ENCODE results near the gene MBP.
"Not testable (repeated sequence)": the region's sequence is repeated elsewhere in the genome, so short reads cannot be mapped to it uniquely, and the experiment has no call there.

Gene MBP

GRCh38 chr18:77046994-77047393 lies 85.6 kb downstream of the MBP start:
- DNase-seq: no peak

GRCh38 chr18:77046409-77046808 lies 86.2 kb downstream of the MBP start:
- DNase-seq: no peak

- no peak for DNase-seq
Measured at GRCh38 chr18:77045677-77046076, 86.9 kb downstream of the MBP start.

GRCh38 chr18:77044866-77045664 lies 87.5 kb downstream of the MBP start:
- DNase-seq: no peak

GRCh38 chr18:77043541-77044280 lies 88.9 kb downstream of the MBP start:
- DNase-seq: no peak

- DNase-seq: no peak
Measured at GRCh38 chr18:77042583-77042982, 90.0 kb downstream of the MBP start.

- DNase-seq: no peak
Measured at GRCh38 chr18:77039196-77040130, 93.1 kb downstream of the MBP start.

GRCh38 chr18:77038182-77038858 lies 94.3 kb downstream of the MBP start:
- no peak for DNase-seq

- DNase-seq: no peak
Measured at GRCh38 chr18:77037567-77037966, 95.0 kb downstream of the MBP start.

GRCh38 chr18:77035380-77036187 lies 97.0 kb downstream of the MBP start:
- DNase-seq: no peak

GRCh38 chr18:77033575-77033974 lies 99.0 kb downstream of the MBP start:
- DNase-seq: no peak

GRCh38 chr18:77032181-77032701 lies 100.3 kb downstream of the MBP start:
- DNase-seq: no peak

GRCh38 chr18:77031662-77032061 lies 100.9 kb downstream of the MBP start:
- no peak for DNase-seq

- no peak for DNase-seq
Measured at GRCh38 chr18:77030201-77030600, 102.4 kb downstream of the MBP start.

GRCh38 chr18:77025831-77026363 lies 106.7 kb downstream of the MBP start:
- DNase-seq: no peak

GRCh38 chr18:77025123-77025522 lies 107.5 kb downstream of the MBP start:
- DNase-seq: no peak

GRCh38 chr18:77024476-77024875 lies 108.1 kb downstream of the MBP start:
- DNase-seq: no peak

- DNase-seq: no peak
Measured at GRCh38 chr18:77023102-77023782, 109.3 kb downstream of the MBP start.

GRCh38 chr18:77022556-77022955 lies 110.0 kb downstream of the MBP start:
- no peak for DNase-seq

- no peak for DNase-seq
Measured at GRCh38 chr18:77022116-77022515, 110.5 kb downstream of the MBP start.

GRCh38 chr18:77021478-77021877 lies 111.1 kb downstream of the MBP start:
- DNase-seq: not testable (repeated sequence)
